Small intestine (tissue), 7 donors: ENCODE results near the gene CEP78. TPM values are rescaled to one million over a fixed set of nuclear protein-coding genes. Genes with fewer than 3 reads are reported as not detected.

Experiments
- DNase-seq, 2 donors: peaks; one replicate each; pipeline versions ENCODE4 v3.0.0 to v3.0.0-alpha.2; 2013
- FAIRE-seq: peaks from 2 replicates; lab custom pipeline; 2012; peaks lifted over from hg19 to GRCh38; lab: Jason Lieb, UNC
- H3K27ac ChIP-seq, 3 donors: one replicate each; pipeline ENCODE4 v1.5.1; 2013; ENCODE audit warnings: low read length in 2 of 3, mild to moderate bottlenecking in 2 of 3, control low read depth in 1 of 3, inconsistent platforms in 1 of 3, low read depth in 1 of 3, moderate library complexity in 1 of 3
- H3K27me3 ChIP-seq, 3 donors: one replicate each; pipeline ENCODE4 v1.6.1; 2013; ENCODE audit warnings: low read length in 3 of 3, inconsistent platforms in 1 of 3; ENCODE audit not compliant: control insufficient read depth in 3 of 3, insufficient read depth in 3 of 3
- H3K36me3 ChIP-seq, 3 donors: one replicate each; pipeline ENCODE4 v1.6.1; 2013; ENCODE audit warnings: low read length in 3 of 3, inconsistent platforms in 1 of 3, low read depth in 1 of 3, mild to moderate bottlenecking in 1 of 3, moderate library complexity in 1 of 3; ENCODE audit not compliant: control insufficient read depth in 3 of 3, insufficient read depth in 2 of 3
- H3K4me1 ChIP-seq, 3 donors: one replicate each; pipeline ENCODE4 v1.6.1; 2013; ENCODE audit warnings: low read length in 2 of 3, inconsistent platforms in 1 of 3, low read depth in 1 of 3, mild to moderate bottlenecking in 1 of 3, moderate library complexity in 1 of 3; ENCODE audit not compliant: control insufficient read depth in 3 of 3, insufficient read depth in 2 of 3
- H3K4me3 ChIP-seq, 3 donors: one replicate each; pipeline ENCODE4 v1.5.1; 2013; ENCODE audit warnings: low read length in 3 of 3, control low read depth in 1 of 3, inconsistent platforms in 1 of 3, low read depth in 1 of 3, mild to moderate bottlenecking in 1 of 3, moderate library complexity in 1 of 3
- H3K9me3 ChIP-seq, 2 donors: one replicate each; pipeline ENCODE4 v1.6.1; 2013; ENCODE audit warnings: low read depth in 1 of 2, low read length in 1 of 2; ENCODE audit not compliant: control insufficient read depth in 2 of 2, insufficient read depth in 1 of 2
- WGBS, 3 donors: extraction: QIAGEN DNeasy Blood & Tissue Kit; methylation state at CpG; one replicate each; pipeline ENCODE4 v1.1.7; 2013; 5-methylcytosine and 5-hydroxymethylcytosine counted together
- polyA plus RNA-seq, 4 donors: library from polyadenylated mRNA; stranded (reverse) in 3 of 4; unstranded in 1 of 4; fragments of 200-250 nt in 3 of 4; fragments of 120-200 nt in 1 of 4; gene quantifications; one replicate each; pipeline versions ENCODE4 v1.2.1 to v1.2.3, GENCODE V29; 2013
- donor health status: healthy with polysubstance abuse.
- donor health status: control.
- donor health status: control.
- donor health status: Bipolar disorder and iron deficiency.
- donor health status: healthy.

Gene CEP78
- polyA plus RNA-seq, 4 donors: 0.81 to 14.9 (median 5.7) TPM

DNA sequence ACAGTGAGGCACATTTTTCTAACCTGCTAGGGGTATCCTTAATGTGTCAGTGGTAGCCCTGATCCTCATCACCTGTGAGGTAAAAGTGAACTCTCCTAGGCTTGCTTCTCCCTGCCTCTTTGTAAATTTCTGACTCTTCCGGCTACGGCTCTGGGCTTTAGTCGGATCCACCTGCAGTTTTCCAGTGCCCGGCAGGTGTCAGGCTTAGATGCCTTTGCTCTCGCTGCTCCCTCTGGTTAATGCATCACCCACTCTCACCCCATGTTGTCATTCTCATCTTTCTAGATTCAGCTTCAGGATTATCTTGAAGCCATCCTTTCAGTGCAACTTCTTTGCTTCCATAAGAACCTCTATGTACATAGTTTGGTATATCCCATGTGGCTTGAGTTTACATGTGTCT lies 3.6 kb downstream of the CEP78 start:
- Histone ChIP-seq H3K27me3 (no peaks in the 10 kb centered on the region), H3K4me3 (no peak overlapping the region), H3K4me1 (no peaks in the 10 kb centered on the region), H3K27ac (no peak overlapping the region), H3K9me3 (no peaks in the 10 kb centered on the region), H3K36me3 (peaks cover 0 to 5% (median 0%) of the 10 kb centered on the region in 3 donors)
- DNase-seq: peak; percentile 54 to 73
- FAIRE-seq: no peak
- WGBS, 3 donors: 21 to 61% (median 42%) methylated on average over 5 of the region's 5 CpGs

DNA sequence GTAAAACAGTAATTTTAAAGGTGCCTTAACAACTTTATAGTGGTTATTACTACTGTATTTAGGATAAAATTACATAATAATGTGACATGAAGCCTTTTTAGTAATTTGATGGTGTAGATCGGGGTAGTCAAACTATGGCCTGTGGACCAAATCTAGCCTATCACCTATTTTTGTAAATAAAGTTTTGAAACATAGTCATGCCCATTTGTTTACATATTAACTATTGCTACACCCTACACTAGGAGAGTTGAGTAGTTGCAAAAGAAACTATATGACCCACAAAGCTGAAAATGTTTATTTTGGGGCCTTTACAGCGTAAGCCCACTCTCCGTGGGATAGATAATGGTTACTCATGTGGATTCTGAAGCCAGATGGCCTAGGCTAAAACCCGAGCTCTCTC lies 6.2 kb downstream of the CEP78 start:
- H3K9me3 ChIP-seq: no peaks in the 10 kb centered on the region
- no peak overlapping the region for H3K4me3 ChIP-seq
- no peak for DNase-seq
- 83 to 95% (median 95%) methylated on average over 4 of the region's 4 CpGs for WGBS, 3 donors
- H3K27ac ChIP-seq: no peak overlapping the region
- FAIRE-seq: no peak
- H3K4me1 ChIP-seq: no peaks in the 10 kb centered on the region
- H3K27me3 ChIP-seq: no peaks in the 10 kb centered on the region
- H3K36me3 ChIP-seq: peaks cover 0 to 5% (median 0%) of the 10 kb centered on the region in 3 donors

DNA sequence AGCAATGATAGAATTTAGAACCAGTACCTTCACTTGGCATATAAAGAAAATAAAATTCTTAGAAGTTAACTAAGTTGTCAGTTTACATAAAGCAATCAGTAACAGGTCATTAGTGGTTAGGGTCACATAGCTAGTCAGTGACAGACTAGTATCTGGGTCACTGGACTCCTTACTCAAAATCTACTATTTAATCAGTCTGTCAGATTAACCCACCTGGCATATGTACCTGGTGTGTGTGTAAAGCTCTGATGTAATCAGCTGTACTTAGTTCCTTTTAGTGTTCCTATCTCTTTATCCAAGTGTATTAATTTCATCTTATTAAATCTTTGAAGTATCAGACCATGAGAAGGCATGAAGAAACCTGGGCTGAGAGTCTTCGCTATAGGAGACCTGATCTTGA lies 7.3 kb downstream of the CEP78 start:
- WGBS, 3 donors: 93 to 100% (median 97%) methylated on average over 1 of the region's 1 CpG
- Histone ChIP-seq H3K36me3 (peaks cover 0 to 5% (median 0%) of the 10 kb centered on the region in 3 donors), H3K4me1 (no peaks in the 10 kb centered on the region), H3K4me3 (no peak overlapping the region), H3K27me3 (no peaks in the 10 kb centered on the region), H3K9me3 (no peaks in the 10 kb centered on the region), H3K27ac (no peak overlapping the region)
- DNase-seq (no peak), FAIRE-seq (no peak)

DNA sequence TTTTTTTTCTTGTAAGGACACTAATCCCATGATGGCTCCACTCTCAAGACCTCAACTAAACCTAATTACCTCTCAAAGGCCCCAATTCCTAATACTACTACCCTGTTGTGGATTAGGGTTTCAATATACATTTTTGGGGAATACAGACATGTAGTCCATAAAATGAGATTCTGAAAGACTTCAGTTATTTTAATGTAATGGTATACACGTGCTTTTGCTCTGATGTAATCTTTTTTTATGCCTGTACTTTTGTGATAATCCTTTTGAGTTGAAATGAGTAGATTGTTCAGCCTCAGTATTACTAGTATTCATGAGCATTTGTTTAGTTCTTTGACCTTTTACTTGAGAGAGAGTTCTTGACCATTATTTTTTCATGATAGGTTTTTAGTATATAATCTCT lies 9.5 kb downstream of the CEP78 start:
- Histone ChIP-seq H3K9me3 (no peaks in the 10 kb centered on the region), H3K27me3 (no peaks in the 10 kb centered on the region), H3K36me3 (peaks cover 0 to 5% (median 0%) of the 10 kb centered on the region in 3 donors), H3K4me1 (no peaks in the 10 kb centered on the region), H3K27ac (no peak overlapping the region), H3K4me3 (no peak overlapping the region)
- 86 to 100% (median 88%) methylated on average over 1 of the region's 1 CpG for WGBS, 3 donors
- FAIRE-seq (no peak), DNase-seq (no peak)

DNA sequence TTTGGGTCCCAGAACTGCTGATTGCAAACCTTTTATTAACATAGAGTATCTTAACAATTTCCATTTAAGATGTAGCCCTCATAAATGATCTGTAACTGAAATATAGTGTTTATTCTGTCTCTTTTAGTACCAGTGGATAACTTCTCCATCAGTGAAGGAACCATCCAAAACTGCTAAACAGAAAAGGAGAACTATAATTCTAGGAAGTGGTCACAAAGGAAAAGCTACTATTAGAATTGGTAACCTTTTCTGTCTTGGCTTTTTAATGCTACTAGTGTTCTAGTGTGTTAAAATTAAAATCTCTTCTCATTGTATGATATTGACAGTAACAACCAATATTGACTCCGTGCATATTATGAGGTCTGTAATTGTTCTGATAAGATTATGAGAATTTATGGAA lies 12.8 kb downstream of the CEP78 start:
- H3K36me3 ChIP-seq: peaks cover 0 to 5% (median 0%) of the 10 kb centered on the region in 3 donors
- no peaks in the 10 kb centered on the region for H3K4me1 ChIP-seq
- no peak for DNase-seq
- H3K27ac ChIP-seq: no peak overlapping the region
- 45 to 69% (median 62%) methylated on average over 1 of the region's 1 CpG for WGBS, 3 donors
- no peak for FAIRE-seq
- no peak overlapping the region for H3K4me3 ChIP-seq
- no peaks in the 10 kb centered on the region for H3K27me3 ChIP-seq
- no peaks in the 10 kb centered on the region for H3K9me3 ChIP-seq

DNA sequence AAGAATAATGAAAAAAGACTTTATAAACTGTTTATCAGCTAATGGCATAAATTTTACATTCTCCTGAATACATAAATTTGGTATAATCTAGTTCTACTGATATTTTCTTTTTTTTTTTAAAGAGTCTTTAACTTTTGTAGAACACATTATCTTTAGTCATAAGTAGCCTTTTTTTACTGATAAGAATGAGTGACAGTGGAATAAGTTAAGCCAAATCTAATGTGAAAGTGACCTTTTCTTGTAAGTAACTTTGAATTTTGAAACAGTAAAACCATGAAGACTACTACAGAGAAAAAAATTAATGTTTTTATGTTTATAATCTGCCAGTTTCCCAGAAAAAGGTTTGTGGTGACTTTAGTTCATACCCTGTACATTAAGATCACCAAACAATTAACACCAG lies 13.7 kb downstream of the CEP78 start:
- Histone ChIP-seq H3K9me3 (no peaks in the 10 kb centered on the region), H3K4me1 (no peaks in the 10 kb centered on the region), H3K36me3 (peaks cover 0 to 2% (median 2%) of the 10 kb centered on the region in 3 donors), H3K27me3 (no peaks in the 10 kb centered on the region), H3K27ac (no peak overlapping the region), H3K4me3 (no peak overlapping the region)
- FAIRE-seq (no peak), DNase-seq (no peak)

DNA sequence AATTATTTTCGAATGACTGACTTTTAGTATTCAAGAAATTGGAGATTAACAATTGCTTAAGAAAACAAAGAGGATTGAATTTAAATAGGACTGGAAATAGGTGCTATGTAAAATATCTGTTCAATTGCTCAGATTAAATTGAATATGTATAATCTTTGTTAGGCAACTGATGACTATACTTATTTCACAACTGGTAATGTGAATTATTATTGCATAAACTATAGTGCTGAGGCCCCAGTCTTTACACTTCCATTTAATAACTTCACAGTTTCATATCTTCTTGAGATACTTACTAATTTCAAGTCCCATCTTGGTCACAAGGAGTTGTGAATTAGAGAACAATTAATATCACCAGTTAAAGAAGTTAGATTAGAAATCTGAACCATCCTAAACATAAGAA lies 16.7 kb downstream of the CEP78 start:
- 96 to 98% (median 96%) methylated on average over 1 of the region's 1 CpG for WGBS, 3 donors
- FAIRE-seq: no peak
- Histone ChIP-seq H3K27ac (no peak overlapping the region), H3K9me3 (no peaks in the 10 kb centered on the region), H3K36me3 (peaks cover 0 to 2% (median 2%) of the 10 kb centered on the region in 3 donors), H3K27me3 (no peaks in the 10 kb centered on the region), H3K4me3 (no peak overlapping the region), H3K4me1 (no peaks in the 10 kb centered on the region)
- DNase-seq: no peak

DNA sequence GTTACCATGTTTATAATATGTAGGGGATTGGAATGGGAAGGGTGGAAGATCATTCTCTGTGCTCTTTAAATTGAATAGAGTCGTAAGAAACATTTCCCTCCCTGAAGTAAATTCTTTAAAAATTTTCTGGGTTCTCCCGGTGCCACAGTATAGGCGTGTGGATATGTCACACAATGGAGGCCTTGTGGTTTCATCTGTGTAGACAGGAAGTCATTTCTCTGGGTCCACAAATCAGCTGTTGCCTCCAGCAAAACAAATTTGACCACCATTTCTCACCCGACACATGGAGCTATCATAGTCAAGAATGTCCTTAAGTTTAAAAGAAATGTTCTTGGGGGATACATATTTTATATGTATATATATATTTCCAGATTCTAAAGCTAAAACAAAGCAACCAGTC lies 17.4 kb downstream of the CEP78 start:
- no peak for DNase-seq
- no peak for FAIRE-seq
- H3K27me3 ChIP-seq: no peaks in the 10 kb centered on the region
- 82 to 88% (median 86%) methylated on average over 4 of the region's 4 CpGs for WGBS, 3 donors
- no peak overlapping the region for H3K4me3 ChIP-seq
- H3K4me1 ChIP-seq: no peaks in the 10 kb centered on the region
- no peaks in the 10 kb centered on the region for H3K9me3 ChIP-seq
- peaks cover 0 to 2% (median 2%) of the 10 kb centered on the region in 3 donors for H3K36me3 ChIP-seq
- no peak overlapping the region for H3K27ac ChIP-seq

DNA sequence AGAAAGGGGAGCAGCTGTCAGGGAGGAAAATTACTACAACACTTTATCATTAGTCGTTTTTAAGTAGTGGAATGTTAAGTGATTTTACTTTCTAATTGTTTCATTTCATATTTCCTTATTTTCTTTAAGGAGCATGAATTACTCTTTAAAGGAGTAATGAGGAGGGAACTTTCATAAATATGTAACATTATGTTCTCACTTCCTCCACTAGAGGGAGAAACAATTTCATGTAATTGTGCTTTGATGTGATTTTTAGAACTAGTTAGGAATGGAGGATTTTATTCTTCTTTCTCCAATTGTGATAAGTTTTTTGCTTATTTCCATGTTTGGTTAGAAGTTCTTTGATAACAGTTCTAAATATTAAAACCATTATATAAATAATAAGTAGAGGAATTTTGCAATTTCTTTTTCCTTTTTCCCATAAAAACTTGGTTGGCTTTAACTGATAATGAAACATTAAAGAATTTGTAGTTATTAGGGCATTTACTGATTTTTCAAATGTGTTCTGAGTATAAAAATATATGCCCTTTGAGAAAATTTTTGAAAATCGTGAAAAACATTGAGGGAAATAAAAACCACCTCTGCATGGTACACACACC lies 25.6 kb downstream of the CEP78 start:
- 30 to 45% (median 41%) methylated on average over 2 of the region's 2 CpGs for WGBS, 3 donors
- Histone ChIP-seq H3K9me3 (no peaks in the 10 kb centered on the region), H3K27me3 (no peaks in the 10 kb centered on the region), H3K27ac (no peak overlapping the region), H3K4me3 (no peak overlapping the region), H3K4me1 (no peaks in the 10 kb centered on the region), H3K36me3 (peaks cover 0 to 4% (median 2%) of the 10 kb centered on the region in 3 donors)
- peak; percentile 28 to 31 for DNase-seq
- FAIRE-seq: peak; percentile 85
